ENCODE data around the gene LYSMD4.
A peak's percentile ranks its signal among the peaks of the same experiment; 100 is the strongest.
"Not testable (repeated sequence)": the region's sequence is repeated elsewhere in the genome, so short reads cannot be mapped to it uniquely, and the experiment has no call there.

Gene LYSMD4

DNA sequence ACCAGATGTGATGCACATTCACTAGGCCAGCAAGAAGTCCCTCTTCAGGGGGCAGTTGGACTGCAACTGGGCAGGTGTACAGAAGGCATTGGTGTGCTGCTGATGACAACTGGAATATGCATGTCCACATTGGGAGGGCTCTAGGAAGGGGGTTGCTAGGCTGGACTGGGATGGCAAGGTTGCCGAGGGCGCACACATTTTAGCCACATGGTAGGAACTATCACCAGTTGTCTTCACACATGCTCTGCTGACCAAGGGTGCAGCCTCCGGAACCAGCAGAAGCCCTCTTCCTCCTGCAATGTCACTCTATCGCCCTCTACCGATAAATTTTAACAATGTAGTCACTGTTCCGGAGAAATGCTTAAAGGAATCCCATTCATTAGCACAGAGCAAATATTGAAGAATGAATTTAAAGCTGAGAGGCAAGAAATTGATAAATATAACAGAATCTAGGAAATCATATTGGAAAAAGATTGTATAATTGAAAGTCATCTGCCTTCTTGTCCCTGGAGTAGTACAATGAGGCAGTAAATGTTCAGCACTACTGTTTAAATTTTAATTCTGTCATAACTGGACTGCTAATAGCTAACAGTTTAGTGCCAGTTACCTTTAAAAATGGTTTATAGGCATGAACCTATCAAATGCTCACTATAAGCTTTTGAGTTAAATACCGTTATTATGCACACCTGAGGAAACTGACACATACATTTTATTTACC is 22.6 kb upstream of the LYSMD4 start:
- CTCF ChIA-PET, result interaction anchor here (0.6 to 7.2 kb wide), 35 partner anchors 9 to 679 kb away, joined by 3 to 83 read pairs (median 4); partner anchors contain the start of genes LRRC28, LYSMD4 and SYNM
- TF ChIP-seq, protein P1, sequence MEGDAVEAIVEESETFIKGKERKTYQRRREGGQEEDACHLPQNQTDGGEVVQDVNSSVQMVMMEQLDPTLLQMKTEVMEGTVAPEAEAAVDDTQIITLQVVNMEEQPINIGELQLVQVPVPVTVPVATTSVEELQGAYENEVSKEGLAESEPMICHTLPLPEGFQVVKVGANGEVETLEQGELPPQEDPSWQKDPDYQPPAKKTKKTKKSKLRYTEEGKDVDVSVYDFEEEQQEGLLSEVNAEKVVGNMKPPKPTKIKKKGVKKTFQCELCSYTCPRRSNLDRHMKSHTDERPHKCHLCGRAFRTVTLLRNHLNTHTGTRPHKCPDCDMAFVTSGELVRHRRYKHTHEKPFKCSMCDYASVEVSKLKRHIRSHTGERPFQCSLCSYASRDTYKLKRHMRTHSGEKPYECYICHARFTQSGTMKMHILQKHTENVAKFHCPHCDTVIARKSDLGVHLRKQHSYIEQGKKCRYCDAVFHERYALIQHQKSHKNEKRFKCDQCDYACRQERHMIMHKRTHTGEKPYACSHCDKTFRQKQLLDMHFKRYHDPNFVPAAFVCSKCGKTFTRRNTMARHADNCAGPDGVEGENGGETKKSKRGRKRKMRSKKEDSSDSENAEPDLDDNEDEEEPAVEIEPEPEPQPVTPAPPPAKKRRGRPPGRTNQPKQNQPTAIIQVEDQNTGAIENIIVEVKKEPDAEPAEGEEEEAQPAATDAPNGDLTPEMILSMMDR (IDR thresholded peaks at IDR 0.05; ENCODE audit: control extremely low read depth, extremely low read depth, low read depth, missing control alignments), result peak; percentile 68
- peak; percentile 77 for DNase-seq (ENCODE audit: extremely low spot score)
- POLR2A ChIA-PET, result no interaction called here

DNA sequence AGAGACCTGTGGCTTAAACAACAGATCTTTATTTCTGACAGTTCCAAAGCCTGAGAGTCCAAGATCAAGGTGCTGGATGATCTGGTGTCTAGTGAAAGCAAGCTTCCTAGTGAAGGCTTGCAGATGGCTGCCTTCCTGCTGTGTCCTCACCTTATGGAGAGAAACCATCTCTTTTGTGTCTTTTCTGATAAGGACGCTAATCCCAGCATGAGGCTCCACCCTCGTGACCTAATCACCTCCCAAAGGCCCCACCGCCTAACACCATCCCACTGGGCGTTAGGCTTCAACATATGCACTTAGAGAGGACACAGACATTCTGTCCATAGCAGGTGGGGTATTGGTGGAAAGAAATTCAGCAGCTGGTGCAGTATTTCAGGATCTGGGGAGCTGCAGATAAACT is 19.8 kb upstream of the LYSMD4 start:
- CTCF ChIA-PET, result interaction anchor here (0.9 to 7.2 kb wide), 6 partner anchors 9 to 481 kb away, joined by 3 to 83 read pairs (median 4); partner anchors contain the start of gene LYSMD4
- TF ChIP-seq, protein P1 (IDR thresholded peaks at IDR 0.05; ENCODE audit: control extremely low read depth, extremely low read depth, low read depth, missing control alignments), result no peak
- no peak for DNase-seq (ENCODE audit: extremely low spot score)
- POLR2A ChIA-PET, result no interaction called here

DNA sequence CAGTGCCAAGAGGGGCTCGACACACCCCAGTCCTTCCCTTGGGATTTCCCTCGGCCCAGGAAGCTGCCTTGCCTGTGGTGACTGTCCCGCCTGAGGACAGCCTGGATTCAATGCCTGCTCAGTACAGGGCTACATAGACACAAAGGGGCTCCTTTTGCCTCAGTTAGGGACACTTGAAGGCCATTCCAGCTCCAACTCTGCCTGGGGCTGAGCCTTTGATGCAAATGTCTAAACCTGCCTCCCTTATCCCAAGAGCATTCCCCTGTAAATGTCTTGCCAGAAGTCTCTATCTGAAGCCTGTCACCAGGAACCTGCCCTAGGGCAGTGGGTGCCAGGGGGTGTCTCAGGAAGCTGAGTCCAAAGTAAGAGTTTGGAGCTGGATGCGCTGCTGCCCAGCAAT is 19.3 kb upstream of the LYSMD4 start:
- POLR2A ChIA-PET, result no interaction called here

DNA sequence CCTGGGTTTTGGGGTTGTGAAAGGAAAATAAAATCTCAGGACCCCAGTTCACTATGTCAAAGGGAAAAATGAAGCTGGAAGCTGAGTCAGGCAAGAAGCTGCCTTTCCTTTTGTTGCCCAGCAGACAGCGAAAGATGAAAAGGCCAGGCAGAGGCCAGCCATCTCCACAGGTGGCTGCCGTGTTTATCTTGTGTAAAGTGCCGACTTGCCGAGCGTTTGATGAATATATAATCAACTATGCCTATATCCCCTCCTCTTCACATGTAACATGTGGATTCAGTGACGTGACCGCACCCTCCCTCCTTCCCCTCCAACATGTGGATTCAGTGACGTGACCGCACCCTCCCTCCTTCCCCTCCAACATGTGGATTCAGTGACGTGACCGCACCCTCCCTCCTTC is 17.1 kb upstream of the LYSMD4 start:
- DNase-seq (ENCODE audit: extremely low spot score), result not testable (repeated sequence)
- POLR2A ChIA-PET, result interaction anchor here (0.6 kb wide), 1 partner anchor 18 kb away, joined by 3 read pairs; no protein-coding TSS in a partner anchor
- CTCF ChIA-PET, result interaction anchor here (0.9 kb wide), 1 partner anchor 46 kb away, joined by 3 read pairs; no protein-coding TSS in a partner anchor

More for the DNA sequence above, 19.3 kb upstream of the LYSMD4 start:
- TF ChIP-seq, protein P1 (IDR thresholded peaks at IDR 0.05; ENCODE audit: control extremely low read depth, extremely low read depth, low read depth, missing control alignments), result no peak
- no peak for DNase-seq (ENCODE audit: extremely low spot score)
- CTCF ChIA-PET, result interaction anchor here (0.9 to 7.2 kb wide), 4 partner anchors 10 to 480 kb away, joined by 3 to 83 read pairs (median 4); partner anchors contain the start of gene LYSMD4

DNA sequence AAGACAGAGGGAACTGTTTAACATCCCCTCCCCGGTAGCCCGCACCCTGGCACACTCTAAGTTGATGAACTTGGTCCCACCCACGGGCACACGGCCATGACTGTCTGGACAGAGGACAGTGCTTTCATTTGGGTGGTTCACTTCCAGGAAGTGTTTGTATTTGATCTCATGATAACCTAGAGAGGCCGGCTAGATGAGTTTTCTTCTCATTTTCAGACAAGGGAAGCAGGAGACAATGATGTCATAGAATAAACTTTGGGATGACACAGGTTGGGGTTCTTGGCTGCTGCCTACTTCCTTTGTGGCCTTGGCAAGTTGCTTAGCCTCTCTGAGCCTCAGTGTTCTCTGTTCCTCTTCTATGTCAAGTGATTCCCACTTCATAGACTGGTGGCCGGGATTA is 16.1 kb upstream of the LYSMD4 start:
- no peak for DNase-seq (ENCODE audit: extremely low spot score)
- ChIA-PET CTCF (interaction anchor here (0.9 kb wide), 1 partner anchor 45 kb away, joined by 3 read pairs; no protein-coding TSS in a partner anchor), POLR2A (no interaction called here)
- TF ChIP-seq, protein P1 (IDR thresholded peaks at IDR 0.05; ENCODE audit: control extremely low read depth, extremely low read depth, low read depth, missing control alignments), result no peak

DNA sequence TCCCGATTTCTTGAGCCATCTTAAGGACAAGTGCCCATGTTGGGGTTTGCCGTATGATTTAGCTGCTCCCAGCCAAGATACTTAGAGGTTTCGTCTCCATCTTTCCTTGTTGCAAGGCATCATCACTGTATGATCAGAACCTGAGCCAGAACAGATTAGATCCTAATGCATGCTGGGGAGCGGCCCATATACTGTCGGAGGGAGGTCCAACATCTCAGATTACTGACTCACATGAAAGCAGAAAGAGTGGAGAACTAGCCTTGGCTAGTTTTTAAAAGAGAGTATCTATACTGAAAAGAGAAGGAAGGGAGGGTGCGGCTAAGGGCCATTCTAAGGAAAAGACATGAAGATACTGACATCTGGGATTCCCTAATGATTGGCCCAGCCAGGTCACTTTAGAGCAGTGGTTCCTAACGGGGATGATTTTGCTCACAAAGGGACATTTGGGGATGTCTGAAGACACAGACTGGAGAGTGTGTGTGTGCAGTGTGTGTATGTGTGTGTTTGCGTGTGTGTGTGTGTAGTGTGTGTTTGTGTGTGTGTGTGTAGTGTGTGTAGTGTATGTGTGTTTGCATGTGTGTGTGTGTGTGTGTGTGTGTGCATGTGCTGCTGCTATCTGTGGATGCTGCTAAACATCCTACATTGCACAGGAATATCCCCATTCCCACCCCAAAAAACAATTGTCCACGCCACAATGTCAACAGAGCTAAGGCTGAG is 12.3 kb upstream of the LYSMD4 start:
- no peak for DNase-seq (ENCODE audit: extremely low spot score)
- CTCF ChIA-PET, result interaction anchor here (1.4 kb wide), 1 partner anchor 11 kb away, joined by 3 read pairs; no protein-coding TSS in a partner anchor
- TF ChIP-seq, protein P1 (IDR thresholded peaks at IDR 0.05; ENCODE audit: control extremely low read depth, extremely low read depth, low read depth, missing control alignments), result no peak
- POLR2A ChIA-PET, result no interaction called here

All from GM10248 (cell line).